PC-9 (cell line): ENCODE data around the gene TBATA. TPM values are rescaled to one million over a fixed set of nuclear protein-coding genes. Genes with fewer than 3 reads are reported as not detected.
"Not testable (repeated sequence)": the region's sequence is repeated elsewhere in the genome, so short reads cannot be mapped to it uniquely, and the experiment has no call there.

Experiments
- BruUV-seq: library from RNA; stranded (reverse); fragments of 400-500 nt; replicated peaks from 2 replicates; lab custom pipeline; 2021; lab: Mats Ljungman, UMichigan
- CTCF ChIA-PET: fragments of 300-600 bp; sonication (Branson Sonifier 250); formaldehyde crosslinking; loops from one replicate; lab custom pipeline; 2022; ENCODE audit warnings: antibody characterized with exemption; lab: Charles Lee
- POLR2A ChIA-PET: fragments of 300-600 bp; sonication (Branson Sonifier 250); formaldehyde crosslinking; loops from one replicate; lab custom pipeline; 2022; ENCODE audit warnings: antibody characterized with exemption; ENCODE audit not compliant: unreplicated experiment; lab: Charles Lee
- DNase-seq, 2 experiments: peaks; one replicate each; pipeline versions ENCODE4 v3.0.0 to v3.0.0-alpha.2; 2015 to 2022; ENCODE audit warnings: mixed read lengths in 1 of 2
- H2AFZ ChIP-seq: fragments of 200-600 bp; sonication (generic); 2 replicates; pipeline ENCODE4 v1.8.1; 2017; ENCODE audit warnings: antibody characterized with exemption
- H3F3A ChIP-seq: fragments of 200-600 bp; sonication (generic); 2 replicates; pipeline ENCODE4 v1.8.1; 2017; ENCODE audit warnings: antibody characterized with exemption, mild to moderate bottlenecking, low read depth; ENCODE audit not compliant: insufficient read depth
- H3K27ac ChIP-seq: fragments of 200-600 bp; sonication (generic); 2 replicates; pipeline ENCODE4 v1.6.1; 2016; ENCODE audit warnings: mixed run types
- H3K27me3 ChIP-seq: fragments of 200-600 bp; sonication (generic); 2 replicates; pipeline ENCODE4 v1.6.1; 2016; ENCODE audit warnings: low read depth, mixed run types; ENCODE audit not compliant: insufficient read depth
- H3K36me3 ChIP-seq: fragments of 200-600 bp; sonication (generic); 2 replicates; pipeline ENCODE4 v1.6.1; 2016; ENCODE audit warnings: low read depth, mixed run types
- H3K4me1 ChIP-seq: fragments of 200-600 bp; sonication (generic); replicated peaks from 2 replicates; pipeline ENCODE4 v1.6.1; 2016; ENCODE audit warnings: mixed run types; ENCODE audit not compliant: insufficient read depth
- H3K4me2 ChIP-seq: fragments of 200-600 bp; sonication (generic); 2 replicates; pipeline ENCODE4 v1.6.1; 2017; ENCODE audit warnings: mixed run types
- H3K4me3 ChIP-seq: fragments of 200-600 bp; sonication (generic); 2 replicates; pipeline ENCODE4 v1.6.1; 2016; ENCODE audit warnings: mixed run types
- H3K79me2 ChIP-seq: fragments of 200-600 bp; sonication (generic); 2 replicates; pipeline ENCODE4 v1.6.1; 2017; ENCODE audit warnings: low read depth, mixed run types
- H3K9me2 ChIP-seq: fragments of 200-600 bp; sonication (generic); 2 replicates; pipeline ENCODE4 v1.8.1; 2017; ENCODE audit warnings: mild to moderate bottlenecking; ENCODE audit not compliant: insufficient read depth
- H3K9me3 ChIP-seq: fragments of 200-600 bp; sonication (generic); 2 replicates; pipeline ENCODE4 v1.8.1; 2016; ENCODE audit warnings: low read depth; ENCODE audit not compliant: insufficient read depth
- H4K20me1 ChIP-seq: fragments of 200-600 bp; sonication (generic); 2 replicates; pipeline ENCODE4 v1.8.1; 2017; ENCODE audit not compliant: insufficient read depth
- CTCF ChIP-seq: fragments of 200-600 bp; sonication (generic); conservative IDR thresholded peaks from 2 replicates; pipeline ENCODE4 v1.6.1; 2017; ENCODE audit warnings: mixed run types, antibody characterized with exemption, mild to moderate bottlenecking, moderate library complexity
- EZH2 ChIP-seq: fragments of 200-600 bp; sonication (generic); IDR thresholded peaks from 2 replicates; pipeline ENCODE4 v1.8.0; 2017; ENCODE audit warnings: antibody characterized with exemption, low read depth
- intact Hi-C: fragments of 100-400 bp; cut with micrococcal nuclease; formaldehyde crosslinking; loops from one replicate; pipeline ENCODE4 v1.10.0; 2022; ENCODE audit not compliant: unreplicated experiment
- total RNA-seq: library from RNA; stranded (reverse); gene quantifications from 2 replicates; pipeline ENCODE4 v1.2.3, GENCODE V29; 2021

Gene TBATA
- total RNA-seq, 1 experiment from 2014 or later = not detected

- peaks cover under 1% of the 10 kb centered on the region; the same call in 1 of the 2 replicates for H3K9me3 ChIP-seq
- H3K27ac ChIP-seq = no peak overlapping the region
- ChIA-PET CTCF (no interaction called here), POLR2A (no interaction called here)
- H4K20me1 ChIP-seq = no peaks in the 10 kb centered on the region
- H3K4me3 ChIP-seq = no peak overlapping the region
- intact Hi-C loops = no loop called here
- H3K9me2 ChIP-seq = no peaks in the 10 kb centered on the region
- H3K79me2 ChIP-seq = no peaks in the 10 kb centered on the region
- H3K4me2 ChIP-seq = no peak overlapping the region
- DNase-seq = no peak
- no peaks in the 10 kb centered on the region for H3F3A ChIP-seq
- H3K36me3 ChIP-seq = no peaks in the 10 kb centered on the region
- no TSS peak for BruUV-seq
- TF ChIP-seq EZH2 (no peak), CTCF (no peak)
- H3K27me3 ChIP-seq = no peaks in the 10 kb centered on the region
- H3K4me1 ChIP-seq = no peaks in the 10 kb centered on the region
- no peak overlapping the region for H2AFZ ChIP-seq
These were observed 13.6 kb downstream of the TBATA start for GRCh38 chr10:70771311-70772194.

- H3K27ac ChIP-seq, H2AFZ ChIP-seq, H3K9me2 ChIP-seq, CTCF ChIA-PET, H3K27me3 ChIP-seq, H3K4me3 ChIP-seq, intact Hi-C loops, BruUV-seq, POLR2A ChIA-PET, H3K4me1 ChIP-seq, DNase-seq, H3K36me3 ChIP-seq, H3K4me2 ChIP-seq, H3K79me2 ChIP-seq, H3F3A ChIP-seq, H4K20me1 ChIP-seq: not testable (repeated sequence)
- H3K9me3 ChIP-seq = peaks cover 11% of the 10 kb centered on the region; the same call in 1 of the 2 replicates
These were observed 14.7 kb downstream of the TBATA start for GRCh38 chr10:70770516-70770915.

GRCh38 chr10:70770001-70770400 is 15.2 kb downstream of the TBATA start:
- no peak for DNase-seq
- intact Hi-C loops = no loop called here
- Histone ChIP-seq H3K27me3 (no peaks in the 10 kb centered on the region), H4K20me1 (no peaks in the 10 kb centered on the region), H3K4me3 (no peak overlapping the region), H3K4me1 (no peaks in the 10 kb centered on the region), H3K27ac (no peak overlapping the region), H3K9me3 (peaks cover 12% of the 10 kb centered on the region; the same call in 1 of the 2 replicates), H3K9me2 (no peaks in the 10 kb centered on the region), H3K79me2 (no peaks in the 10 kb centered on the region), H3F3A (no peaks in the 10 kb centered on the region), H3K36me3 (no peaks in the 10 kb centered on the region), H2AFZ (no peak overlapping the region), H3K4me2 (no peak overlapping the region)
- POLR2A ChIA-PET = no interaction called here
- CTCF ChIA-PET = no interaction called here
- BruUV-seq = no TSS peak
- TF ChIP-seq EZH2 = no peak
- TF ChIP-seq CTCF = no peak
